HG03460 (cell line): ENCODE results near the gene TENM3.
"Not testable (repeated sequence)": the region's sequence is repeated elsewhere in the genome, so short reads cannot be mapped to it uniquely, and the experiment has no call there.

Experiments used
- ATAC-seq: cut with Tn5 transposase; IDR thresholded peaks from one replicate; pipeline ENCODE4 v1.9.1; 2021; ENCODE audit not compliant: unreplicated experiment

Gene TENM3

DNA sequence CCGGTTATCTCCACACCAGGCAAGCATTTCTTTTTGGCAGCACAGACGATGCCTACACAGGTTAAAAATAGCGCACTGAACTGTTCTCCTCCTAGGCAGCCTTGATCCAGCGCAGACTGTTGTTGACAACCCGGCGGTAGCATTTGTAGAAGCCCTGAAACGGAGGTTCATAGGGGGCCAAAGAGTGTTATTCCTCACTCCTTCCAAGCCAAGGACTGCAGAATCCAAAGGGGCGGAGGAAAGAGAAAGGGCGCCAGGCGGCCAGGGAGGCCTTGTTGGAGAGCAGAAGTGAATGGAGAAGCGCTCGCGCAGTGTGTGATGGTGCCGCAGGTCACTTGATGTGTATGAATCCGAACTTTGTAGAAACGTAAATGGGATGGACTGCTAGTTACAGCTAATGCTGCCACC is 82.7 kb downstream of the TENM3 start:
- no peak for ATAC-seq

DNA sequence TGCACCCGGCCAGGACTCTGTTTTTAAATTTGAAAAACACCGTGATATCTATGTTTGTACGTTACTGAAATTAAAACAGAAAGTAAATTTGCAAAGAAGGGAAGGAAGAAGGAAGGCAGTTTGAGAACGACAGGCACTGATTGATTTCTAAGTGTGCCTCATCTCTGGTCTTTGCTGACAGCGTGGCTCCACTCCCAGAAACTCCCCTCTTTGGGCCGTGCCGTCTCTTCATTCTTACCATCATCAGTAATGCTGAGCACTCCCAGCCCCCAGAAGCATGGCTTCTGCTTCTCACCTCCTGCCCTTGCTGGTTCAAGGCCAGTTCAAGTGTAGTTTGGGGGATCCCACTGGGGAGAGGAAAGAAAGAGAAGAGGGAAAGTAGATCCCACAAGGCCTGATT is 85.3 kb downstream of the TENM3 start:
- no peak for ATAC-seq

DNA sequence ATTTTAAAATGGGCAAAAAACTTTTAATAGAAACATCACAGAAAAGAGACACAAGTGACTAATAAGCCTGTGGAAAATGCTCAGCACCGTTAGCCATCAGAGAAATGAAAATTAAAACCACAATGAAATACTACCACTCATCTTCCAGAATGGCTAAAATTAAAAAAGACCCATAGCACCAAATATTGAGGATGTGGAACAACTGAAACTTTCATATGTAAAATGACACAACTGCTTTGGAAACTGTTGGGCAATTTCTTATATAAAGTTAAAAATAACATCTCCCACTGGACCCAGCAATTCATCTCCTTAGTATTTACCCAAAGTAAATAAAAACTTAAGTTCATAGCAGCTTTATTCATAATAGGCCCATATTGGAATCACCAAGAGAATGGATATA is 94.2 kb downstream of the TENM3 start:
- ATAC-seq: no peak

DNA sequence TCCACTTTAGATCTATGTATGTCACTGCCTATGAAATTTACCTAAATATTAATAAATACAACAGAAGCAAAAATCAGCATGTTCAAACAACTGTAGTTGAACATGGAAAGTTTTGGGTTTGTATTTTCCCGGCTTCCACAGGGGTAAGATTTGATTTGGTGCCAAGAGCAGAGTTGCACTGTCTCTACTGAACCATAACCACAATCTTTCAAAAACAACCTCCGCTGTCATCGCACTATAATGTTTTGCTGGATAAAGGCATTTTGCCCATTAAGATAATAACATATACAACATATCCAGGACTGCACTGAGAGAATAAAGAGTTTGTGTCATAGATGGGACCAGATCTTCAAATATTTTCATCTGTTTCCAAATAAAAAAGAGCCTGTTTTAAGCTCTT is 94.9 kb downstream of the TENM3 start:
- ATAC-seq: no peak

DNA sequence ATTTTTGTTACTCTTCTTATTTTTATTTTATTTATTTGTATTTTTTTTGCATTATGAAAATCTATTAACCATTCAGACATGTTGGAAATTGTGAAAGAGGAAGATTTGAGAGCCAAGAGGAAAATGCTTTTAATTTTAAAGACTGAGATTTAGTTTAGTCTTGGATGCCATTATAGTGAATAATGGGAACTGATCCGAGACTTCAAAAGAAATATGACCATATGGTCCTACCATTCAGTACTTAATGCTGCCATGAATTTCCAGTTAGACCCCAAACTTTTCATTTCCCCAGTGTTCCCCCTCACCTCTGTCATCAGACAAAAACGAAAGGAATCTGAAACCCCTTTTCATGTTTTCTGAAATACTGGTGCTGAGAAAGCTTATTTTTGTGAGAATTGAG is 95.5 kb downstream of the TENM3 start:
- ATAC-seq: no peak

DNA sequence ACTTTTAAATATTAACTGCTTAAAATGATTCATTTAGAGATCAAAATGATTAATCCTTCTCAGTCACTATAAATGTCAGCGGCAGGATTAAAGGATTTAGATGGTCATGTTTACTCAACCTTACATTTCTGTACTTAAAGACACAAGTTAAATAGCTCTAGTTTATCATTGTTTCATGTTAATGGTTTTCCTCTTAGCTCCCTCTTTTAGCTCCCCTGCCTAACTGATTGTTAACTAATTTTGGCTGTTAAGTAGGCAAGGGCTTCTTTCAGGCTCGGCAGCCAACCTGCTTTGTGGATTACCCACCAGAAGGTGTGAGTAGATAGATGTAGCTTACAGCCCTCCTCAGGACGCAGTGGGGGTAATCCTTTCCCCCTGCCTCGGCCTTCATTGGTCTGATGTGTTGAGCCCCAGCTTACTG is 96.0 kb downstream of the TENM3 start:
- no peak for ATAC-seq

DNA sequence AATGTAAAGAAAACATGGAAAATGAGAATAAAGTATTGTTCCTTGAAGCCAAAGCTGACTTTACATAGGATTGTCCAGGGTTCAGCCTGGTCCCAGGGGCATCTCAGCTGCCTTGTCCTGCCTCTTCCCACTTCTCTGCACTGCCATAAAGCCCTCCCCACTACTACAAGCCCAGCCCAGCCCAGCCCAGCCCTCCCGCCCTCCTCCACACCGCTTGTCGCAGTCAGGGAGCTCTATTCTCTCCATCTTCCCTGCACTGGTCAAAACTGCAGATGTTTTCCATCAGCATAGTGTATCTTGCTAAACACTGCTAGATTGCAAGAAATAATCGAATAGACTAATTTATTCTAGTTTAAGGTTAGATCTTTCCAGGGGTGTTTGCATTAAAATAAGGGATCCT is 100.3 kb downstream of the TENM3 start:
- no peak for ATAC-seq

DNA sequence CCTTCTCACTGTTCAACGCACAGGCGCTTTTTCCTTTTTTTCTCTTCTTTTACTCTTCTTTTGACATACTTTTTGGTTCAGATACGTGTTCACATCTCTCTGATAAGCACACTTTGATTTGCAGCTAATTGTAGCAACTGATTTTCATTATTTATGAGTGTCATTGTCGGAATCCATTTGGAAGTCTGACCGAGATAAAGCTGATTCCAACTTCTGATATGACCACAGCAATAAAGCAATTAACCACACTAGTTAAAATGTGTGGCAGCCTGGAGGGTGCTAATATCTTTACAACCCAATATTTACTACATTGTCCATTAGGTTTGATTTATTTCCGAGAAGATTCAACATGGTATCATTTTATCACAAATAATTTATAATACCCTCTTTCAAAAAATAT is 101.8 kb downstream of the TENM3 start:
- no peak for ATAC-seq

DNA sequence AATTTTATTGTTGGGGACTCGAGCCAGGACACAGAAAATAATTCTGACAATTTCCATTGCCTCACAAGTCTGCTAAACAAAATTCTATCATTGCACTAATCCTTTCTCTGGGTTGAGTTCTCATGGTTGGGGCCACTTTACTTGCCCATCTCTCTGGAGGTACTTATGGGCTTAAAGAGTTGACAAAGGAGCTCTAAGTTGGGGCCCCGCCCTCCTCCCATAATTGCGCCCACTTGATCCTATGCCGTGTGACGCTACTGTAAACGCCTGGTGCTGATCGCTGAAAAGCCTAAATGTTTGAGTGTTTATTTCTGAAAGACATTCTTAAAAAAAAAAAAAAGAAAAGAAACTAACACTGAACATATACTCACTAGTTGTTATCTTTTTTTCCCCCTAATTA is 103.0 kb downstream of the TENM3 start:
- no peak for ATAC-seq

DNA sequence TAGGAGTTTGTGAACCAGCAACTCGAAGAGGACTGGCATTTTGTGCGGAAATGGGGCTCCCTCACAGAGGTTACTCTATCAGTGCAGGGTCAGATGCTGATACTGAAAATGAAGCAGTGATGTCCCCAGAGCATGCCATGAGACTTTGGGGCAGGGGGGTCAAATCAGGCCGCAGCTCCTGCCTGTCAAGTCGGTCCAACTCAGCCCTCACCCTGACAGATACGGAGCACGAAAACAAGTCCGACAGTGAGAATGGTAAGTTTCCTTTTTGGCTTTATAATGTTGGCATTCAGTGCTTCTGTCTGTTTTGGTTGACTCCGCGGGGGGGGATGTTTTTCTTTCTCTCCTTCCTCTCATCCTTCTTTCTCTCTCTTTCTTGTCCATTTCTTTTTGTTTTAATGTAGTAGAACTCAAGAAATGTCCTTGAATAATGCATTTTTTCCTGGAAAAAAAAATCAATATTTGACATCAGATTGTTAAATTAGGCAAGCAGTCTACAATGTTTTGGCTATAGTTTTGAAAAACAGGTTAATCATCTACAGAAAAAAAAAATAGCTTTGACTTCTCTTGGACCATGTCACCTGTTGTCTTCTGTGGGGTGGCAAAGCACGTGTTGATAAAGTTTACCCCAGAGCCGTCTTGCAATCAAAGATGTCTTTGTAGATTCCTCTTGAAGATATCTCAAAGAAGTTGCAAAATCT is 103.6 kb downstream of the TENM3 start:
- ATAC-seq: no peak

DNA sequence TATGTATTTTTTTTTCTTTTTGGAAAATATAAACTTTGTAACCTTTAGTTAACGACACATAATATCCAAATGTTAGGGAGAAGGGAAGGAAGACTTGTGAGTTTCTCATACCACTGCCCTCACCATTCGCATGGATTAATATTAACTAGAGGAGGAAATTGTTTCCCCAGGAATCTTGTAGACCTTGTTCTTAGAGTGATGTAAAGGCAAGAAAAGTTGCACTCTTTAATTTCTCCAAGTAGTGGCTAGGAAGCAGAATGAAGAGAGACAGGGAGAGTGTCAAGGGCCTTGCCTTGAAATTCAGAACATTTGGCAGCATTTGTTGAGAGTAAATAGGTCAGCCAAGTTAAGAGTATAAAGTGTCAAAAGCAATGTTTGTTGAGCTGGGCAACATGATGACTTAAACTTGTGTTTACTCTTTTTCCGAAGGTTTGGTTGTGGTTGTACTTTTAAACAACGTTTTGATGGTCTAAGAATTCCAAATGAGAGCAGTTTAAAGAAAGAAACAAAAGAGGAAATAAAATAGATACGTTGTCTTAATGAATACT is 105.7 kb downstream of the TENM3 start:
- ATAC-seq: no peak

DNA sequence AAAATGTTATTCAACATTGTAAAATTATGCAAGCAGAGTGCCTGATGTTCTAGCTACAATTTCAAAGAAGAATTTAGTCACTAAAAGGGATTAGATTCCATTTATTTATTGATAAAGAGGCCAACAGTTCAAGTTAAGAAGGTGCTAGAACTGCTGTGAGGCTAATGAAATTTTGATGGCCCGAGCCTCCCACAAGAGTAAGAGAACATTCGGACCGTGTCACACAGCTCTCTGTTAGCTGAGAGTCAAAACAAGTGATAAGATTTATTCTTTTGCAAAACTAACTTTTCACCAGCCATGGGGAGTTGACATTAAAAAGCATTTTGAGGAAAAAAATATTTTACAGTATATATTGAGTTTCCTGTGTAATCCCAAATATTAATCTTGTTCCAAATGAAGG is 106.8 kb downstream of the TENM3 start:
- ATAC-seq: no peak

DNA sequence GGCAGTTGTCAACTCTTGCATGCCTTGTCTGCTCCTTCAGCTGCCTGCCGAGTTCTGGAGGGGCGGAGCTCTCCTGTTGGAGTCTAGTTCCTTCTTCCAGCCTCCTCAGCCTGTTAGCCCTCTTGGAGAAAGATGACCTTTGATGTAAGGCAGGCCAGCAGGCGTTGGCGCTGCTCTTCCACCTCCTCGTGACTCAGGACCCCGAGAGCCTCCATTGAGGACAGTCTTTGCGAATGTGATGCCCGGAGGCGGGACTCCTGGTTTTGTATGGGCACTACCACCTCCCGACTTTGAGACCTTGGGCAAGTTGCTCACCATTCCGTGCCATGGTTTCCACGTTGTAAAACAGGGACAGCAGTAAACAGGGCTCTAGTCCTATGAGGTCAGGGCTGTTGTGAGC is 108.3 kb downstream of the TENM3 start:
- ATAC-seq: no peak

DNA sequence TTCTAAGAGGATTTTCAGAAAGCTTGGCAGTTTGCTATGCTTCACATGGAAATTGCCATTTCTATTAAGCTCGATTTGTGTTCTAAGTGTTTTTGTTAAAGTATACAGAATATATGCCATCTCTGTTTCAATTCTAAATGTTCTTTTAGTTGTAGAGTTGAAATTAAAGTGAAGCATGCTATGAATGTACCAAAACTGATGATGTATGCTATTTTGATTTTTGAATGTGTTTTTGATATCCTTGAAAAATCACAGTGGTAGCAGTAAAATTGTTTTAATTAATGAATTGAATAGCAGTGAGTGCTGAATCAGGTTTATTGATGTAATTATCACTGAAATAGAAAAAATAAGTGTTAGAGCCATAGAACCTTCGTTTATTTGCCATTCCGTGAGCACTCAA is 110.9 kb downstream of the TENM3 start:
- ATAC-seq: no peak

DNA sequence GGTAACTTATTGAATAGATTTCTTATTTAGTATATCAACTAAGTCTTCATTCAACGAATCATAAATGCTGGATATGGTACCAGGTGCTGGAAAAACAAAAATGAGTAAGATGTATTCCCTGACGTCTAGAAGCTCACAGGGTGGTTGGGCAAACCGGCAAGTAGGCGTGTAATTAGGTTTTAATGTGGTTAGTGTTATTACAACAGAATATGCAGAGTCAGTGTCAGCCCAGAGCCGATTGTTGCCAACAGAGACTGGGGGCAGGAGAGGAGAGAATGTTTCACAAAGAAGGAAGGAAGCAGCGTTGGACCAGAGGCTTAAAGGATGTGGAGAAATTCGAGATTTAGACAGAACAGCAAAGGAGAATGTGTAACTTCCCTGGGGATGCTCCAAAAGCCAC is 111.7 kb downstream of the TENM3 start:
- no peak for ATAC-seq

DNA sequence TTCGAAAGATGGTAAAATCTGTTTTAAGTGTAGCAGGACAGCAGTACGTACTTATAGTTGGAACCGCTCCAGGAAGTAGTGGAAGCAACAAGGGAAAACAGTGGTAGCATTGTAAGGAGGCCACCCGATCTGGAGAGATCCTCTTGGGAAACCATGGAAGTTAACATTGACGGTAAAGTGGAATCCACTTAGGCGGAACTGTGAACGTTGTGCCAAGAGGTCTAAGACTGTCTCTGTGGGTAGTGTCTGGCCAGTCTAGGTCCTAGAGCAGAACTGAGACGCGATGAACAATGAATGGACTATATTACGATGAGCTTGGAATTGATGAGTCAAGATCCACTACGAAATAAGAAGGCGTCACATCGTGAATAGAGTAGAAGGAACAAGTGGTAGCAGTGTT is 124.0 kb downstream of the TENM3 start:
- no peak for ATAC-seq

DNA sequence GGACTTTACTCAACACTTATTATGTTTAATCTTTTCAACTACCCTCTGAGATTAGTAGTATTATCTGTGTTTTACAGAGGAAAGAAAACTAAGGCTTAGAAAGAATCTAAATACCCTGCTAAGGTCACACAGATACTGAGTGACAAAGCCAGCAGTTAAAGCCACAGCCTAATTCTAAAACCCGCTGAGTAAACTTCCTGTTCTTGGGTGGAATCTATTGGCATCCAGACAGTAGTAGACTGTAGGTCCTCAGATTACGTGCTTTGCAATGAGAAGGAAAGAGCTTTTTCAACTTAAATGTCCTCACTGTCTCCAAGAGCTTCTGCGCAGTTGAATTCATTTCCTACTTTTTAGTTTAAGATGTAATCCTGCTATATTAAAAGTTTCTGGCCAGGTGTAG is 126.0 kb downstream of the TENM3 start:
- ATAC-seq: no peak

DNA sequence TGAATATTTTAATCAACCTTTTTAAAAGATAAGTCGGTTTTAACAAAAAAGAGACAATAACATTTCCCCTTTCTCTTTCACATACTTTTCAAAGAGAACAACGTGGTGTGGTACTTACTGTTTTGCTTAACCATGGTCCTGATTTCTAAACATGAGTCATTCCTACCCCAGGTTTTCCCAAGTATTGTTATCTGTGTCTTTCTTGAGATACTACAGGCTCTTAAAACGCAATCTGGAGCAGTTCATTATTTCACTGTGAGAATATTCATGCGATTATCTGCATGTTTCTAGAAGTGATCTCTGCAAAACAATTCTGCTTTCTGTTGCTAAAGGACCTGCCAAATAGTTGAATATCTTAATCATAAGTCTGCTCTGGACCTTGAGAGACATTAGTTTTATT is 127.3 kb downstream of the TENM3 start:
- no peak for ATAC-seq

DNA sequence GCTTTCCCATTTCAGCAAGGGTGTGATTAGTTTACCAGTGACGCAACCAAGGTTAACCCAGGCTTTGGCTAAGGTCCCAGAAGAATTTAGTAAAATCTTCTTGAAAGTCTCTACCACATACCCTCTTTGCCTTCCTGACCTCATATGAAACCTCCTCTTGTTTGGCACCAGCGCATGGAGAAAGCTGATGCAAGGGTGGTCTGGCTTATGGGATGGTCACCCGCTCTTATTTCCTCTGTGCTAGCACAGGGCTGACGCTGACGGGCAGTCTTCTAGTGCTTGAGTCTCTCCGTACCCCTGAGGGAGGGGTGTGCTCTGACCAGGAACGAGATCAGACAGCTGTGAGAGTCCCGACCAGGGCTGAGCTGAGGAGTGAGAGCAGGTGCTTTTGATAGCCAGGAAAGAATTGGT is 137.6 kb downstream of the TENM3 start:
- ATAC-seq: no peak

DNA sequence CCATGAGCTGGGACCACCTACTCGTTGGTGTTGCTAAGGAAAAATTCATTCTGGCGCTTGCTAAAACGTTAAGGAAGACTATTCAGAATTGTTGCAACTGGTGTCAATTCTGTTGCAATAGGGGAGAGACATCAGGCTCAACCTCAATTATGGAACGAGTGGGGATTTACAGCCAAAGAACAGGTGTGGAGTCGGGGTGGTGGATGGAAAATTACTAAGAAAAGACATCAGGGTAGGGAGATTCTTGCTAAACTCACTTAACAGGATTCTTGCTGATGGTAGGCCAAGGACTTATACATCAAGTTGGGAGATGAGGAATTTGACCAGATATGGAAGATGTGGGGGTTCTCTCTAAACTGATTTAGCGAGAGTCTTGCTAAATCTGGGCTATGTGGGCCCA is 139.7 kb downstream of the TENM3 start:
- ATAC-seq: no peak

DNA sequence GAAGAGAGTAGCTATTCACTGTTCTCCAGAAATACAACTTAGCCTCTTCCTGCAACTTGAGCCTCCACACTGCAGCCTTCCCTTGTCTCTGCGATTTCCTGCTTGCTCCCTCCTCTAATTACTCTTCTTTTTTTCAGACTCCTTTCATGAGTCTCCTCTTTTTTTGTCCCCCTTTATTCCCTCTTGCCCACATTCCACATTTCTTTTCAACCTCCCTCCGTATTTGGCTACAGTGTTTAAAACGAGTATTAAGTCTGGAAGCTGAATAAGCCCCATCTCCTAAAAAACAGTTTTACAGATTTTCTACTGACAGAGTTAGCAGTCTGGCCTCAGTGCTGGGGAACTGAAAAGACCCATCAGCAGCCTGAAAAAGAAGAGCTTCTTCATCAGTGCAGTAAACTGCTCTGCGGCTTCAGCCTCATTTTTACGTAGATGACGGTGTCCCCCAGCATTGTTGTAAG is 141.5 kb downstream of the TENM3 start:
- no peak for ATAC-seq

DNA sequence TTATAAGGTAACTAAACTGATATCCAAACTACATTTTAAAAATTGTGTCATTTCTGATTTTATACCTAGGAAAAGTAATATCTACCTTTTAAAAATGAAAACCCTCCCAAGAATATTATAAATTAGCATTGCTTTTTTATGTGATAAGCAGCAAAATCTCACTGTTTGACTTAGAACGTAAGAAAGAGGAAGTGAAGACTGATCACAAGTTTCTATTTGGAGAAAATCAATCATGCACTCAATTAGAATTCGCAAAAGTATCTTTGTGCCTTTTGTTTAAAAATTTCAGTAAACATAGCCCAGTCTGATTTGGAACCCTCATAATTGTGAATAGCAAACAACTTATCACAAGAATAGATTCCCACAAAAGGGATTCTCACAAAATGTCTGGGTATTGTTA is 142.7 kb downstream of the TENM3 start:
- no peak for ATAC-seq

DNA sequence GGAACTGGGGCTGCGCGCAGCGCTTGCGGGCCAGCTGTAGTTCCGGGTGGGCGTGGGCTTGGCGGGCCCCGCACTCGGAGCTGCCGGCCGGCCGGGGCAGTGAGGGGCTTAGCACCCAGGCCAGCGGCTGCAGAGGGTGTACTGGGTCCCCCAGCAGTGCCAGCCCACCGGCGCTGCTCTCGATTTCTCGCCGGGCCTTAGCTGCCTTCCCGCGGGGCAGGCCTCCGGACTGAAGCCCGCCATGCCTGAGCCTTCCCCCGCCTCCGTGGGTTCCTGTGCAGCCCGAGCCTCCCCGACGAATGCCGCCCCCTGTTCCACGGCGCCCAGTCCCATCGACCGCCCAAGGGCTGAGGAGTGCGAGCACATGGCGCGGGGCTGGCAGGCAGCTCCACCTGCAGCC is 143.4 kb downstream of the TENM3 start:
- not testable (repeated sequence) for ATAC-seq
